Endothelial cell of umbilical vein (primary cell): Measurements from ENCODE around the gene SH3RF3.

ENCODE experiments used
- CTCF ChIP-seq, 2 donors: IDR thresholded peaks; 1 replicate in 1 of 2; 2 replicates in 1 of 2; pipeline ENCODE4 v1.5.1; 2011; ENCODE audit warnings: low read length in 2 of 2, mild to moderate bottlenecking in 2 of 2, moderate library complexity in 2 of 2, control low read depth in 1 of 2, inconsistent platforms in 1 of 2, low read depth in 1 of 2; ENCODE audit not compliant: insufficient read depth in 1 of 2; ENCODE audit errors: extremely low read depth in 1 of 2
- EZH2 ChIP-seq: IDR thresholded peaks from 2 replicates; pipeline ENCODE4 v1.6.1; 2012; ENCODE audit warnings: borderline replicate concordance, low read depth, mild to moderate bottlenecking, moderate library complexity, low read length, inconsistent platforms; ENCODE audit not compliant: severe bottlenecking
- FOS ChIP-seq: IDR thresholded peaks from 2 replicates; pipeline ENCODE4 v1.6.1; 2011; ENCODE audit warnings: mild to moderate bottlenecking, low read length, moderate library complexity, borderline replicate concordance; ENCODE audit not compliant: insufficient read depth
- GATA2 ChIP-seq: IDR thresholded peaks from 2 replicates; pipeline ENCODE4 v1.7.0; 2011; ENCODE audit warnings: low read depth, mild to moderate bottlenecking, moderate library complexity, mixed read lengths, low read length; ENCODE audit not compliant: insufficient read length, insufficient read depth
- JUN ChIP-seq: IDR thresholded peaks from 2 replicates; pipeline ENCODE4 v1.6.1; 2011; ENCODE audit warnings: borderline replicate concordance, low read depth; ENCODE audit not compliant: insufficient read length, insufficient read depth
- MAX ChIP-seq: IDR thresholded peaks from 2 replicates; pipeline ENCODE4 v1.6.1; 2011; ENCODE audit not compliant: insufficient read depth, insufficient read length
- MYC ChIP-seq: IDR thresholded peaks from one replicate; pipeline ENCODE4 v1.6.1; 2011; ENCODE audit warnings: mild to moderate bottlenecking, low read depth, low read length
- POLR2A ChIP-seq: IDR thresholded peaks from 2 replicates; pipeline ENCODE4 v1.6.1; 2012; ENCODE audit warnings: low read depth, mild to moderate bottlenecking, control low read depth, low read length
- POLR2AphosphoS5 ChIP-seq: IDR thresholded peaks from 2 replicates; pipeline ENCODE4 v1.6.1; 2012; ENCODE audit warnings: low read depth, mild to moderate bottlenecking, control low read depth, low read length, moderate library complexity; ENCODE audit not compliant: insufficient read depth

DNA sequence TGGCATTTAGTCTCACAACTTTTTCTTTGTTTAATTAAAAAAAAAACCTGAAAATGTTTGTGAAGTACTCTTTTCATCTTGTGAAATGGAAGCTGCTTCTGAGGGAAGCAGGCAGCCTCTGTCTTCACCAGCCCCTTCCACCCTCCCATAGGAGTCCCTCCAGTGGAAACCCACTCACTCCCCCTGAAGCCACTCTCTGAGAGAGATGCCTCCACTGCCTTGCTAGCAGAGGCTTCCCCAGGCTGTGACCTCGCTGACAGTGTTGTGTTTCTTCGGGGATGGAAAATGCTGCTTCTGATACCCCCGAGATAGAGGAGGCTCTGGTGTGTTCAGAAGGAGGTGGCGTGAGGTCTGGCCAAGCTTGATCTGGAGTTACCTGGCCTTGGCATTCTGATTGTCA is 59.9 kb downstream of the SH3RF3 start:
- no peak for TF ChIP-seq POLR2A
- TF ChIP-seq CTCF (IDR thresholded peaks at IDR 0.05; ENCODE audit: extremely low read depth in 1 of 2, insufficient read depth in 1 of 2, low read depth in 1 of 2, low read length in 2 of 2): no peak
- TF ChIP-seq EZH2: no peak
- TF ChIP-seq POLR2AphosphoS5: no peak
- TF ChIP-seq MYC: no peak
- TF ChIP-seq MAX: no peak
- no peak for TF ChIP-seq FOS
- TF ChIP-seq GATA2: no peak
- no peak for TF ChIP-seq JUN
